HG02870 (cell line): ENCODE results near the gene CAPZA1.

ENCODE experiments used
- ATAC-seq: cut with Tn5 transposase; IDR thresholded peaks from one replicate; pipeline ENCODE4 v1.9.1; 2021; ENCODE audit warnings: mild to moderate bottlenecking, moderate library complexity; ENCODE audit not compliant: unreplicated experiment

Gene CAPZA1

DNA sequence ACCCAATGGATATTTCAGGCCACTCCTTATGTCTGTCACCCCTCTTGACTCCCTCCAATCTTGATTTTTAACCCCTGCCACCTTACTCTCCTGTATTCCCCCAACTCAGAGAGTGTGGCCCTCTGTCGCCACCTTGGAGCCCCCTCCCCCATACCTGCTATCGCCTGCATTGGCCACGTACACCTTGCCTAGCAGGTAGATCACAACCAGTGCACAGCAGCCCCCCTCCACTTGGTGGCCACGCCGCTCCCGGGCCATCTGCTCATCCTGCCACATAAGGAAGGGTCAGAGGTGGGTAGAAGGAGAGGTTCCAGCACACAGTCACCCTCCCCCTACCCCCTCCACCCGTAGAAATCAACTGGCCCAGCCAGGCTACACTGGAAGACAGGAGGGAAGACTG is 92.6 kb downstream of the CAPZA1 start:
- no peak for ATAC-seq

GRCh38 chr1:112712701-112713128 is 93.1 kb downstream of the CAPZA1 start:
- ATAC-seq = no peak

- ATAC-seq = peak; percentile 28
Observed at GRCh38 chr1:112713466-112714312, 94.1 kb downstream of the CAPZA1 start.

DNA sequence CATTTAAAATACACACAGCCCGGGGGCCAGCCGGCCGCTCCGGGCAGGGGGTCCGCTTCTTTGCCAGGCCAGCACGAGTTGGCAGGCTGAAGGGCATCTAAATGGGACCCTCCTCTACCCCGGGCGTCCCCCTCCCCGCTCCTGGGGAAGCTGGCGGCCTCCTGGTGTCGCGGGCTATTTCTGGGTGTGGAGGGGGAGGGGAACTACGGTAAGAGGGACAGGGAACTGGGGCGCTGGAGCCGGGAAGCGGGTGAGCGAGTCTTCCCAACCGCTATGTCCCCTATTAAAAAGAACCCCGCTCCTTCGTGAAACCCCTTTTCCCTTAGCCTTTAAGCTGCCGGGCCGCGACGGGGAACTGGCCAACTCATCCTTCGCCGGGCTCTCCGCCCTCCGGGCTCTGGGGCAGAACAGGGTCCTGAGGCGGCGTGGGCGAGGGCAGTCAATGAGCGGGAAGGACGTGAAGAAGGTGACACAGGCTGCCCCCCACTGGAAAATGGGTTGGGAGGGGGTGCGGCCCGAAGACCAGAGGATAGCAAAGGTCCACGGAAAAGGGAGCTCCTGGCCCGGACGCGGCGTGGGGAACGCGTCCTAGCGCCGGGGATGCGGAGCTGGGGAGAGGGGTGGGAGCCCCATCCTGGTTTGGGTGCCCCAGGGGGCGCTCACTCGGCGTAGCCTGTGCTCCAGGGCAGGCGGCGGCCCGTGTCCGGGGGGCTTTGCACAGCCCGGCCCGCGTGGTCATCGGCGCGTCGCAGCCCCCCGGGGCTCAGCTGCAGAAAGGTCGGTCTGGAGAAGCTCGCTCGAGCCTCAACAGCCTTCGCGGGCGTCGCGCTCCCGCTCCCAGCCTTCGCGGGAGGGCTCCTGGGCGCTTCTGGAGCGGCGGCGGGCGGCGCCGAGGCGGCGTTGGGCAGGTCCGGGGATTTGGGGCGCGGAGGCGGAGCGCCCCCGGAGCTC is 95.0 kb downstream of the CAPZA1 start:
- ATAC-seq = peak; percentile 3

GRCh38 chr1:112715264-112716053 is 95.8 kb downstream of the CAPZA1 start, which contains the start of gene PPM1J:
PPM1J (minus strand) TSS chr1:112715332; CDS start chr1:112715301, 31 bp downstream.
- peak; percentile 71 for ATAC-seq

DNA sequence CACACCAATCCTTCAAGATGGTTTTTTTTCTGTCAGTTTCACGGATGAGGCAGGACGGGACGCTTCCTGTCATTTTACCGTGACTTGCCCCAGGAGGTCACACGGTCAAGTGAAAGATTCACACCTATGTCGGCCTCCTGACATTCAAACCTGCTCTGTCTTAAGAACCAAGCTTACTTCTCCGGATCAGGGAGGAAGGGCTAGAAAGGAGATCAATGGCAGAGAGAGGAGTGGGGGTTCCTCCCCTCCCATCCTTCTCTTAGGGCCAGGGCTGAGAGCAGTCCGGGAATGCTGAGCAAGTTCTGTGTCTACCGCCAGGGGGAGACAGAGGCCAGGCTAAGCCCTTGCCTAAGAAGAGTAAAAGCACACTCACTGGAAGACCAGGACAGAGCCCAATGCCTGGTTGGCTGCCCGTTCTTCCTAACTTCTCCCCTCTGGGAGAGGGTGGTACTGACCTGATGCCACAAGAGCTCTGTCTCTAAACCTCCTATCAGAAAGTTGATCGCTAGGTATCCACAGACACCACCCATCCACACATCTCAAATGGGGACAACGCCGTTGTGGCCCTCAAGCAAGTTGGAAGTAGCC is 96.6 kb downstream of the CAPZA1 start:
- ATAC-seq = no peak

DNA sequence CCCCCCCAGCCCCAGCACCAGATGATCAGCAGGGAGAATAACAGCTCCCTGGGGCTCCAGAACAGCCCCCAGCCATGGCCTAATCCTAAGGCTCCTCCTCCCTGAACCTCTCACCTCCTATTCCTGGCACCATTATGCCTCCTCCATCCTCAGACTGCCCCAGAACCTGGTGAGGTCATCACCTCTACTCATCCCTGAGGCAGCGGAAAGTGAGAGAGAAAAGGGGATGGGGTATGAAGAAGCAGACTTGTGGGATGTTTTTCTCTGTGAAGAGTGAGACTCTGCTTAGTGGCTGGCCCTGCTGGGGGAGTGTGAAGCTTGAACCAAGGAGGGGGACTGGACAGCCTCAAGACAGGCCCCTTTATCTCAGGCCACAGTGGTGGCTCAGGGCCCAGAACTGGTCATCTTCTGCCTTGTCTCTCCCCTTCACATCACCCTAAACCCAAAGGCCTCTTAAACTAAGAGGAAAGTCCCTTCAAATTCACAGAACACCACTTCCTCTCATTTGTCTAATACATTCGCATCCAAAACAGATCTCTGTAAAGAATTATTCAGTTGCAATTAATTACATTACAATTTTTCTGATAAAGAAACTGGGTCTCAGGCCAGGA is 97.7 kb downstream of the CAPZA1 start:
- ATAC-seq = no peak

GRCh38 chr1:112718691-112719418 is 99.2 kb downstream of the CAPZA1 start:
- ATAC-seq = no peak

DNA sequence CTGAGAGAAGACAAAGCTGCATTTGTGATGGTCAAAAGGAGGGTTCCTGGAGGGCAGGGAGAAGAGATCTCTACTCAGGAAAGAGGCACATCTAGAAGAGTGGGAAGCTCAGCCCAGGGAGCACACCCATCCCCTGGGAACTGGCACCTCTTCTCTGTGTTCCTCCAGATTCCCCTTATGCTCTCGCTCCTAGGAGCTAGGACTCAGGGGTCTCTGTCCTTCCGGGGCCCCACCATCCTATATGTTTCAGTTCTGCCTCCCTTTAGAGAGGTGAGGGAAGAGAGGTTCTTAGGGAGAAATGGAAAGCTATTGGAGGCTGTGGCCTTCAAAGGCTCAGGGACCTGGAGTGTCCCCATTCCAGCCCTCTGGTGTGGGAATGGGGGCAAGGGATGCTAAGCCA is 100.1 kb downstream of the CAPZA1 start:
- no peak for ATAC-seq

GRCh38 chr1:112720800-112721199 is 101.2 kb downstream of the CAPZA1 start:
- no peak for ATAC-seq
